K562 (cell line): Measurements from ENCODE around the gene FRMPD4. TPM values are rescaled to one million over a fixed set of nuclear protein-coding genes. Genes with fewer than 3 reads are reported as not detected.

ENCODE experiments used
- ATAC-seq: fragments of 200-7000 bp; cut with Tn5 transposase; 3 replicates; pipeline ENCODE4 v1.9.1; 2020; ENCODE audit warnings: moderate library complexity
- BruUV-seq: library from RNA; stranded (reverse); fragments of 400-500 nt; replicated peaks from 2 replicates; lab custom pipeline; 2021; lab: Mats Ljungman, UMichigan
- CTCF ChIA-PET: fragments of 300-600 bp; formaldehyde crosslinking; extraction: SDS; loops from one replicate; lab custom pipeline; 2021; ENCODE audit warnings: low intra/inter-chr PET ratio; lab: Yijun Ruan, JAX
- POLR2A ChIA-PET: fragments of 300-600, 350-650 bp; sonication (Branson Sonifier 250); formaldehyde crosslinking; extraction: SDS; loops from one replicate; lab custom pipeline; 2021; ENCODE audit warnings: antibody characterized with exemption, inconsistent platforms; lab: Yijun Ruan, JAX
- DNase-seq, 4 experiments: peaks; one replicate each; pipeline versions ENCODE4 v3.0.0 to v3.0.0-alpha.2; 2011 to 2018; ENCODE audit warnings: low spot score in 3 of 4, mixed read lengths in 3 of 4; ENCODE audit errors: extremely low read depth in 1 of 4
- FAIRE-seq: peaks from 2 replicates; lab custom pipeline; 2011; peaks lifted over from hg19 to GRCh38; lab: Jason Lieb, UNC
- H2AFZ ChIP-seq: 2 replicates; pipeline ENCODE4 v1.6.0; 2011; ENCODE audit warnings: low read depth, low read length, control low read depth, inconsistent platforms
- H3K27ac ChIP-seq: fragments of 200-600 bp; 3 replicates; pipeline ENCODE4 v1.8.0; 2011; ENCODE audit warnings: low read depth, mild to moderate bottlenecking, control low read depth, inconsistent platforms, low read length, moderate library complexity, mixed read lengths; ENCODE audit errors: extremely low read depth
- H3K27me3 ChIP-seq, 2 experiments: fragments of 300-600 bp in 1 of 2; 2 replicates in 1 of 2; 3 replicates in 1 of 2; pipeline versions ENCODE4 v1.6.0 to v1.8.0; 2011; ENCODE audit warnings: inconsistent platforms in 2 of 2, low read length in 2 of 2, mild to moderate bottlenecking in 1 of 2, mixed read lengths in 1 of 2, moderate library complexity in 1 of 2; ENCODE audit not compliant: control insufficient read depth in 2 of 2, insufficient read depth in 2 of 2
- H3K36me3 ChIP-seq: fragments of 300-600 bp; 3 replicates; pipeline ENCODE4 v1.8.0; 2011; ENCODE audit warnings: mild to moderate bottlenecking, low read length, inconsistent platforms; ENCODE audit not compliant: control insufficient read depth, insufficient read depth
- H3K4me1 ChIP-seq, 2 experiments: fragments of 200-600 bp in 1 of 2; replicated peaks in 1 of 2; 2 replicates in 1 of 2; 3 replicates in 1 of 2; pipeline versions ENCODE4 v1.5.1 to v1.8.0; 2011; ENCODE audit warnings: inconsistent platforms in 2 of 2, low read length in 2 of 2, mild to moderate bottlenecking in 1 of 2, mixed read lengths in 1 of 2, moderate library complexity in 1 of 2; ENCODE audit not compliant: control insufficient read depth in 2 of 2, insufficient read depth in 2 of 2
- H3K4me2 ChIP-seq: 2 replicates; pipeline ENCODE4 v1.6.1; 2011; ENCODE audit warnings: low read length, control low read depth, inconsistent platforms, mixed read lengths; ENCODE audit not compliant: insufficient read depth
- H3K4me3 ChIP-seq: fragments of 200-600 bp; sonication (generic), shearing (Covaris generic); 2 replicates; pipeline ENCODE4 v1.5.1; 2016; ENCODE audit warnings: control low read depth, inconsistent platforms
- H3K79me2 ChIP-seq: fragments of 200-600 bp; 3 replicates; pipeline ENCODE4 v1.8.0; 2011; ENCODE audit warnings: low read length, inconsistent platforms; ENCODE audit not compliant: control insufficient read depth, insufficient read depth
- H3K9ac ChIP-seq, 2 experiments: 2 replicates each; pipeline versions ENCODE4 v1.6.0 to v1.6.1; 2011; ENCODE audit warnings: low read depth in 2 of 2, low read length in 2 of 2, control low read depth in 1 of 2, inconsistent platforms in 1 of 2, mild to moderate bottlenecking in 1 of 2, mixed read lengths in 1 of 2; ENCODE audit not compliant: insufficient read depth in 1 of 2
- H3K9me1 ChIP-seq: one replicate; pipeline ENCODE4 v1.6.0; 2011; ENCODE audit warnings: inconsistent platforms, mild to moderate bottlenecking, low read length, moderate library complexity; ENCODE audit not compliant: control insufficient read depth, insufficient read depth
- H3K9me3 ChIP-seq: replicated peaks from 2 replicates; pipeline ENCODE4 v1.5.1; 2011; ENCODE audit warnings: low read depth, low read length, inconsistent platforms; ENCODE audit not compliant: control insufficient read depth, insufficient read depth
- H4K20me1 ChIP-seq: replicated peaks from 2 replicates; pipeline ENCODE4 v1.6.1; 2011; ENCODE audit warnings: low read length, inconsistent platforms, mixed read lengths; ENCODE audit not compliant: control insufficient read depth, insufficient read depth
- ELF2 ChIP-seq: fragments of 250-450 bp; sonication (Bioruptor Pico); IDR thresholded peaks from 2 replicates; pipeline ENCODE4 v1.5.0; 2021; ENCODE audit warnings: mild to moderate bottlenecking
- FOXK2 ChIP-seq, 2 experiments: fragments of 450-650 bp; IDR thresholded peaks in 1 of 2; conservative IDR thresholded peaks in 1 of 2; 2 replicates each; pipeline ENCODE4 v1.6.1; 2016; ENCODE audit warnings: low read depth in 2 of 2, mild to moderate bottlenecking in 1 of 2
- GTF2E2 ChIP-seq: fragments of 200-800 bp; sonication (Bioruptor generic); IDR thresholded peaks from 2 replicates; pipeline ENCODE4 v1.6.1; 2016; ENCODE audit warnings: missing genetic modification characterization, missing compliant biosample characterization
- HNRNPH1 ChIP-seq: fragments of 200-400 bp; formaldehyde crosslinking; optimal IDR thresholded peaks from 2 replicates; pipeline ENCODE3; 2017; ENCODE audit warnings: low read depth, mild to moderate bottlenecking, low read length, moderate library complexity
- HNRNPUL1 ChIP-seq: fragments of 200-400 bp; formaldehyde crosslinking; IDR thresholded peaks from 2 replicates; pipeline ENCODE4 v1.6.1; 2017; ENCODE audit warnings: low read length
- MECOM ChIP-seq: fragments of 250-450 bp; sonication (Bioruptor Pico); IDR thresholded peaks from 2 replicates; pipeline ENCODE4 v1.8.0; 2022; ENCODE audit warnings: inconsistent platforms
- POU5F1 ChIP-seq: fragments of 150-350 bp; IDR thresholded peaks from 2 replicates; pipeline ENCODE4 v1.6.1; 2014; ENCODE audit warnings: borderline replicate concordance, low read length, low read depth, mild to moderate bottlenecking; ENCODE audit not compliant: partially characterized antibody
- WGBS: fragments of 100-300 bp; shearing (Covaris generic); methylation state at CpG from one replicate; pipeline ENCODE4 v1.1.6; 2016; ENCODE audit warnings: low coverage, mixed read lengths; ENCODE audit not compliant: insufficient coverage; ENCODE audit errors: missing lambda C conversion rate; 5-methylcytosine and 5-hydroxymethylcytosine counted together
- in situ Hi-C: fragments of 300-500 bp; cut with MboI; formaldehyde crosslinking; loops from 4 replicates; pipeline ENCODE4 v1.15.0; 2018; ENCODE audit warnings: inconsistent platforms, mixed read lengths
- intact Hi-C: fragments of 100-400 bp; cut with micrococcal nuclease; formaldehyde crosslinking; loops from 2 replicates; pipeline ENCODE4 v1.14.2; 2022
- polyA plus RNA-seq, 8 experiments: library from polyadenylated mRNA; depleted of rRNA in 4 of 8; stranded (reverse) in 5 of 8; unstranded in 3 of 8; fragments of >200 nt; fragmentation: Nextera tagmentation in 2 of 8; fragmentation: Illumina TruSeq in 1 of 8; extraction: Ambion mirVana in 2 of 8; extraction: Trizol in 1 of 8; gene quantifications; 2 replicates each; pipeline versions ENCODE4 v1.2.1 to v1.2.3, GENCODE V29; 2011 to 2014; ENCODE audit warnings: inconsistent platforms in 1 of 8, missing spikeins in 1 of 8
- total RNA-seq, 7 experiments: library from RNA; depleted of rRNA in 6 of 7; stranded (reverse); fragments of >200 nt in 6 of 7; fragmentation: Illumina TruSeq in 2 of 7; extraction: Trizol in 2 of 7; gene quantifications; 2 replicates each; pipeline versions ENCODE4 v1.2.1 to v1.2.3, GENCODE V29; 2011 to 2021; ENCODE audit warnings: low replicate concordance in 1 of 7
- TF ChIP-seq, protein P1 (sequence below): sonication (generic); formaldehyde crosslinking; IDR thresholded peaks from 2 replicates; pipeline ENCODE4 v1.5.0; 2020; ENCODE audit warnings: missing genetic modification reagents
- TF ChIP-seq, protein P2 (sequence below), 2 experiments: fragments of 450-650 bp in 1 of 2; IDR thresholded peaks; 2 replicates each; pipeline ENCODE4 v1.6.1; 2011 to 2017; ENCODE audit warnings: low read depth in 2 of 2, antibody characterized with exemption in 1 of 2, borderline replicate concordance in 1 of 2, low read length in 1 of 2, mild to moderate bottlenecking in 1 of 2, mixed read lengths in 1 of 2; ENCODE audit not compliant: control insufficient read depth in 1 of 2

FRMPD4 gene
- total and polyA plus RNA-seq, 9 of the 15 experiments (the other 6 are each of a cell fraction or from before 2014, with no cell fraction given) = not detected

DNA sequence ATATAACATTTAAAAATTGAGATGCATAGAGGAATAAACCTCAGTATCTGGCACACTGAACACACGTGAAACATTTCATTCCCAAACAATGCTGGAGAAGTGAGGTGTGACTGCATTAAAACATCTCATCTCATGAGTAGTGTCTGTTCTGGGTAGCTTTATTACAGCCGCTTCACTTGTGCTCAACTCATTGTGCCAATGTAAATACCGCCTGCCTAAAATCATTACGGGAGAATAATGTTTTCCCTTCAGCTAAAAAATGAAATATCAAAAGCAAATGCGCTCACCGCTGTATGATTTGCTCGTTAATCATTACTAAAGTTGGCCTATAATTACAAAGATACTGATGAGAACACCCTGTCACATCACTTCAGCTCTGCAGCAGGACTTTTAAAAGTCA, 542.8 kb downstream of the FRMPD4 start:
- H3K4me2 ChIP-seq = no peak overlapping the region
- TF ChIP-seq, protein P1, sequence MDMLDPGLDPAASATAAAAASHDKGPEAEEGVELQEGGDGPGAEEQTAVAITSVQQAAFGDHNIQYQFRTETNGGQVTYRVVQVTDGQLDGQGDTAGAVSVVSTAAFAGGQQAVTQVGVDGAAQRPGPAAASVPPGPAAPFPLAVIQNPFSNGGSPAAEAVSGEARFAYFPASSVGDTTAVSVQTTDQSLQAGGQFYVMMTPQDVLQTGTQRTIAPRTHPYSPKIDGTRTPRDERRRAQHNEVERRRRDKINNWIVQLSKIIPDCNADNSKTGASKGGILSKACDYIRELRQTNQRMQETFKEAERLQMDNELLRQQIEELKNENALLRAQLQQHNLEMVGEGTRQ (CRISPR knock-in tag) = no peak
- TF ChIP-seq, protein P2, sequence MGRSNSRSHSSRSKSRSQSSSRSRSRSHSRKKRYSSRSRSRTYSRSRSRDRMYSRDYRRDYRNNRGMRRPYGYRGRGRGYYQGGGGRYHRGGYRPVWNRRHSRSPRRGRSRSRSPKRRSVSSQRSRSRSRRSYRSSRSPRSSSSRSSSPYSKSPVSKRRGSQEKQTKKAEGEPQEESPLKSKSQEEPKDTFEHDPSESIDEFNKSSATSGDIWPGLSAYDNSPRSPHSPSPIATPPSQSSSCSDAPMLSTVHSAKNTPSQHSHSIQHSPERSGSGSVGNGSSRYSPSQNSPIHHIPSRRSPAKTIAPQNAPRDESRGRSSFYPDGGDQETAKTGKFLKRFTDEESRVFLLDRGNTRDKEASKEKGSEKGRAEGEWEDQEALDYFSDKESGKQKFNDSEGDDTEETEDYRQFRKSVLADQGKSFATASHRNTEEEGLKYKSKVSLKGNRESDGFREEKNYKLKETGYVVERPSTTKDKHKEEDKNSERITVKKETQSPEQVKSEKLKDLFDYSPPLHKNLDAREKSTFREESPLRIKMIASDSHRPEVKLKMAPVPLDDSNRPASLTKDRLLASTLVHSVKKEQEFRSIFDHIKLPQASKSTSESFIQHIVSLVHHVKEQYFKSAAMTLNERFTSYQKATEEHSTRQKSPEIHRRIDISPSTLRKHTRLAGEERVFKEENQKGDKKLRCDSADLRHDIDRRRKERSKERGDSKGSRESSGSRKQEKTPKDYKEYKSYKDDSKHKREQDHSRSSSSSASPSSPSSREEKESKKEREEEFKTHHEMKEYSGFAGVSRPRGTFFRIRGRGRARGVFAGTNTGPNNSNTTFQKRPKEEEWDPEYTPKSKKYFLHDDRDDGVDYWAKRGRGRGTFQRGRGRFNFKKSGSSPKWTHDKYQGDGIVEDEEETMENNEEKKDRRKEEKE (IDR thresholded peaks at IDR 0.05; ENCODE audit: borderline replicate concordance in 1 of 2, control insufficient read depth in 1 of 2, low read depth in 2 of 2, low read length in 1 of 2) = no peak
- TF ChIP-seq ELF2 (CRISPR knock-in tag) = no peak
- TF ChIP-seq POU5F1 = no peak
- TF ChIP-seq HNRNPUL1 = no peak
- no peak for TF ChIP-seq HNRNPH1
- TF ChIP-seq GTF2E2 (tag) = no peak
- no peak for TF ChIP-seq FOXK2 (conservative IDR thresholded peaks at IDR 0.05 in 1 of 2, IDR thresholded peaks at IDR 0.05 in 1 of 2; ENCODE audit: low read depth in 2 of 2)
- no peak for TF ChIP-seq MECOM
- TF ChIP-seq, all 486 proteins: peak for 0
- POLR2A ChIA-PET = no interaction called here
- FAIRE-seq = no peak
- H3K27me3 ChIP-seq = peaks cover 0 to 2% of the 10 kb centered on the region in 2 experiments; a peak in 1 of 5 replicates
- H3K9me1 ChIP-seq = no peaks in the 10 kb centered on the region
- H3K4me1 ChIP-seq = no peaks in the 10 kb centered on the region
- no peaks in the 10 kb centered on the region for H3K36me3 ChIP-seq
- H3K79me2 ChIP-seq = no peaks in the 10 kb centered on the region
- 0% methylated on average over 7 of the region's 7 CpGs for WGBS
- no peaks in the 10 kb centered on the region for H4K20me1 ChIP-seq
- intact Hi-C loops = no loop called here
- no peak for DNase-seq
- in situ Hi-C loops = no loop called here
- no peak overlapping the region for H2AFZ ChIP-seq
- no peaks in the 10 kb centered on the region for H3K9me3 ChIP-seq
- ATAC-seq = no peak
- H3K27ac ChIP-seq = no peak overlapping the region
- no peak overlapping the region for H3K9ac ChIP-seq
- CTCF ChIA-PET = no interaction called here
- no TSS peak for BruUV-seq
- no peak overlapping the region for H3K4me3 ChIP-seq
